Measurements from ENCODE around the gene SLC25A30. TPM values are rescaled to one million over a fixed set of nuclear protein-coding genes. Genes with fewer than 3 reads are reported as not detected.

SLC25A30 gene
- total and polyA plus RNA-seq, 2 of the 13 experiments (the other 11 are each of a cell fraction or from before 2014, with no cell fraction given): 19.6 to 22.5 TPM

DNA sequence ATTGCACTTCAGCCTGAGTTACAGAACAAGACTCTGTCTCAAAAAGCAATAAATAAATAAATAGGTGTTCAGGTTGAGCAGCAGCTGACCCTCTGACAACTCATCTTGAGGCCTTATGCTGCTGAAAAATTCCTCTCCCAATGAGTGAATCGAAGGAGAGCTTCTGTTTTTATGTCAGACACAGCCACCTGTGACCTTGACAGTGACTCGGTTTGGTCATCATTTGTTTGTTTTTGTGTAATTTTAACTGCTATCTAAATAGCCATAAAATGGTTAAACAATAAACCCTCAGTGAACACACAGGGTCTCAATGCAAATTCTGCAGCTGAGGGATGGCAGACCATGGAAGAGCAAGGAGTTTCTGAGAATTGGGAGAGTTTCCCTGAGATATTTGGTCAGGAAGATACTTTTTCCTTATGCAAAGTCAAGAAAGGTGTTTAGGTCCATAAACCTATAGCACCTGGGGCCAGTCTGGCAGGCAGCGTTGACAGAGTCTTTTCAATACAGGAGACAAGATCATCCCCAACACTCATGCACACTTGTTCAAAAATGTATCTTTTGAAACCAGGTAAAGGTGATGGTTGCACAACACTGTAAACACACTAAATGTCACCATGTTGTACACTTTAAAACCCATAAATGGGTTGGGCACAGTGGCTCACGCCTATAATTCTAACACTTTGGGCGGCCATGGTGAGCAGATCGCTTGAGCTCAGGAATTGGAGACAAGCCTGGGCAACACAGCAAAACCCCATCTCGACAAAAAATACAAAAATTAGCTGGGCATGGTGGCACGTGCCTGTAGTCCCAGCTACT, 16.6 kb upstream of the SLC25A30 start (continued):
- TF ChIP-seq ZMYM3 (CRISPR knock-in tag; IDR thresholded peaks at IDR 0.05): peak; percentile 9; the same call in 1 of the 2 replicates
- TF ChIP-seq NR2F1 (CRISPR knock-in tag; IDR thresholded peaks at IDR 0.05): 0 out of 4 replicates have a peak, but pooled peaks have one; percentile 17 to 36
- TF ChIP-seq ZSCAN5A (CRISPR knock-in tag; IDR thresholded peaks at IDR 0.05; ENCODE audit: borderline replicate concordance): 0 out of 2 replicates have a peak, but pooled peaks have one; percentile 27
- no peak for TF ChIP-seq MED13 (CRISPR knock-in tag; IDR thresholded peaks at IDR 0.05)
- TF ChIP-seq SOX6 (IDR thresholded peaks at IDR 0.05): no peak
- TF ChIP-seq SOX6 (CRISPR knock-in tag; IDR thresholded peaks at IDR 0.05): peak; percentile 86
- TF ChIP-seq ARNT2 (CRISPR knock-in tag; IDR thresholded peaks at IDR 0.05; ENCODE audit: low read depth): peak; percentile 78
- TF ChIP-seq NR2F2 (IDR thresholded peaks at IDR 0.05; ENCODE audit: borderline replicate concordance, low read depth): peak; percentile 68; the same call in 1 of the 2 replicates
- peak; percentile 72 for TF ChIP-seq FOSL2 (CRISPR knock-in tag; IDR thresholded peaks at IDR 0.05)
- no peak for TF ChIP-seq ATF5 (CRISPR knock-in tag; IDR thresholded peaks at IDR 0.05; ENCODE audit: low read depth)
- TF ChIP-seq, protein P1, sequence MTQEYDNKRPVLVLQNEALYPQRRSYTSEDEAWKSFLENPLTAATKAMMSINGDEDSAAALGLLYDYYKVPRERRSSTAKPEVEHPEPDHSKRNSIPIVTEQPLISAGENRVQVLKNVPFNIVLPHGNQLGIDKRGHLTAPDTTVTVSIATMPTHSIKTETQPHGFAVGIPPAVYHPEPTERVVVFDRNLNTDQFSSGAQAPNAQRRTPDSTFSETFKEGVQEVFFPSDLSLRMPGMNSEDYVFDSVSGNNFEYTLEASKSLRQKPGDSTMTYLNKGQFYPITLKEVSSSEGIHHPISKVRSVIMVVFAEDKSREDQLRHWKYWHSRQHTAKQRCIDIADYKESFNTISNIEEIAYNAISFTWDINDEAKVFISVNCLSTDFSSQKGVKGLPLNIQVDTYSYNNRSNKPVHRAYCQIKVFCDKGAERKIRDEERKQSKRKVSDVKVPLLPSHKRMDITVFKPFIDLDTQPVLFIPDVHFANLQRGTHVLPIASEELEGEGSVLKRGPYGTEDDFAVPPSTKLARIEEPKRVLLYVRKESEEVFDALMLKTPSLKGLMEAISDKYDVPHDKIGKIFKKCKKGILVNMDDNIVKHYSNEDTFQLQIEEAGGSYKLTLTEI (CRISPR knock-in tag; conservative IDR thresholded peaks at IDR 0.05): no peak
- 0 out of 2 replicates have a peak, but pooled peaks have one; percentile 59 for TF ChIP-seq ZBTB3 (CRISPR knock-in tag; IDR thresholded peaks at IDR 0.05; ENCODE audit: borderline replicate concordance, low read depth)
- peak; percentile 24; the same call in 1 of the 2 replicates for TF ChIP-seq AHDC1 (CRISPR knock-in tag; IDR thresholded peaks at IDR 0.05; ENCODE audit: borderline replicate concordance)
- TF ChIP-seq ZNF672 (CRISPR knock-in tag; IDR thresholded peaks at IDR 0.05): no peak
- TF ChIP-seq ZEB1 (IDR thresholded peaks at IDR 0.05; ENCODE audit: insufficient replicate concordance, low read depth): peak; percentile 79
- TF ChIP-seq SRF (IDR thresholded peaks at IDR 0.05; ENCODE audit: low read depth, low read length): peak; percentile 61; the same call in 1 of the 2 replicates
- TF ChIP-seq, protein P2, sequence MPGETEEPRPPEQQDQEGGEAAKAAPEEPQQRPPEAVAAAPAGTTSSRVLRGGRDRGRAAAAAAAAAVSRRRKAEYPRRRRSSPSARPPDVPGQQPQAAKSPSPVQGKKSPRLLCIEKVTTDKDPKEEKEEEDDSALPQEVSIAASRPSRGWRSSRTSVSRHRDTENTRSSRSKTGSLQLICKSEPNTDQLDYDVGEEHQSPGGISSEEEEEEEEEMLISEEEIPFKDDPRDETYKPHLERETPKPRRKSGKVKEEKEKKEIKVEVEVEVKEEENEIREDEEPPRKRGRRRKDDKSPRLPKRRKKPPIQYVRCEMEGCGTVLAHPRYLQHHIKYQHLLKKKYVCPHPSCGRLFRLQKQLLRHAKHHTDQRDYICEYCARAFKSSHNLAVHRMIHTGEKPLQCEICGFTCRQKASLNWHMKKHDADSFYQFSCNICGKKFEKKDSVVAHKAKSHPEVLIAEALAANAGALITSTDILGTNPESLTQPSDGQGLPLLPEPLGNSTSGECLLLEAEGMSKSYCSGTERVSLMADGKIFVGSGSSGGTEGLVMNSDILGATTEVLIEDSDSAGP (CRISPR knock-in tag; IDR thresholded peaks at IDR 0.05; ENCODE audit: borderline replicate concordance): no peak

Data from HepG2 (cell line).